Fibroblast of skin of scalp (primary cell): ENCODE data around the gene GTF2H2.
"Not testable (repeated sequence)": the region's sequence is repeated elsewhere in the genome, so short reads cannot be mapped to it uniquely, and the experiment has no call there.

Experiments
- DNase-seq: peaks from one replicate; pipeline ENCODE4 v3.0.0-alpha.2; 2013

The GTF2H2 gene

DNA sequence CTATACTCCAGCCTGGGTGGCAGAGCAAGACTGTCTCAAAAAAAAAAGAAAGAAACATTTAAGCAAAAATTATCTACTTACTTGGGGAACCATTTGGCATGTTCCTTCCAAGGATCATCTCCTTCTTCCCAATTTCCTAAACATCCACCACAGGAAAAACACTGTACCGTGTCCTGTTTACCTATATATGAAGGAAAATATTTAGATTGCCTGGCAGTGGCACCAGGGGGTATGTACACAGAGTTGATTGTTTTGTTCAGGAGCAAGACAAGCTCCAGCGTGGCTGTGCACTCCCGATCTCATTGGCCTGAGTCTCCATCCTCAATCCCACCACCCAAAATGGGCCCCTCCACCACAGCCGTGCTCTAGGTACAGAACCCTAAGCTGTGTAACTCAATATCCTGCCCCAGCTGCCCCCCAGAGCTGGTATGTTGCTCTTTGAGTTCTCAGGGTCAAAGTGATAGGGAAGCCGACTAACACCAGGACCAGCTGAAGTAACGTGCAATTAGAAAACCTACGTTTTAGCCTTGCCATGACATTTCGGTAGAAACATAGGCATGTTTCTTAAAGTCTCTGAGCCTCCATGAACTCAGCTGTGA is 56.2 kb downstream of the GTF2H2 start:
- no peak for DNase-seq

DNA sequence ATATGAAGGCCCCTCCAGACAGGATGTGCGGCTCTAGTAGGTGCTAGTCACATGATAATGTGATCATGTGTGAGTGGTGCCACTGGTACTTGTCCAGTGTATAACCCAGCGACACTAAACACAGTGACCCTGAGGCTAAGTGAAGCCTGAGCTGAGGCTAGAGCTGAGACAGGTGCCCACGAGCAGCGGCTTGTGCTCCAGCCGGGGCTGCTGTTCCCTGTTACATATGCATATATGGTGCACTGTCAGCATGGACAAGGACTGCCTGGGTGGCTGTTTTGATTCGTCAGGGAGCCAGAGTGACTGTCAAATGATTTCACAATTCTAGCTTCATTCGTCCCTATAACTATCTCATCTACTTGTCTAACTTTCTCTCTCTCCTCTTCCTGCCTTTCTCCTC is 60.5 kb downstream of the GTF2H2 start:
- not testable (repeated sequence) for DNase-seq
